ENCODE measurements around the gene CCDC188.

GRCh38 chr22:20178075-20178914, 27.4 kb upstream of the CCDC188 start:
- TF ChIP-seq, protein P1, sequence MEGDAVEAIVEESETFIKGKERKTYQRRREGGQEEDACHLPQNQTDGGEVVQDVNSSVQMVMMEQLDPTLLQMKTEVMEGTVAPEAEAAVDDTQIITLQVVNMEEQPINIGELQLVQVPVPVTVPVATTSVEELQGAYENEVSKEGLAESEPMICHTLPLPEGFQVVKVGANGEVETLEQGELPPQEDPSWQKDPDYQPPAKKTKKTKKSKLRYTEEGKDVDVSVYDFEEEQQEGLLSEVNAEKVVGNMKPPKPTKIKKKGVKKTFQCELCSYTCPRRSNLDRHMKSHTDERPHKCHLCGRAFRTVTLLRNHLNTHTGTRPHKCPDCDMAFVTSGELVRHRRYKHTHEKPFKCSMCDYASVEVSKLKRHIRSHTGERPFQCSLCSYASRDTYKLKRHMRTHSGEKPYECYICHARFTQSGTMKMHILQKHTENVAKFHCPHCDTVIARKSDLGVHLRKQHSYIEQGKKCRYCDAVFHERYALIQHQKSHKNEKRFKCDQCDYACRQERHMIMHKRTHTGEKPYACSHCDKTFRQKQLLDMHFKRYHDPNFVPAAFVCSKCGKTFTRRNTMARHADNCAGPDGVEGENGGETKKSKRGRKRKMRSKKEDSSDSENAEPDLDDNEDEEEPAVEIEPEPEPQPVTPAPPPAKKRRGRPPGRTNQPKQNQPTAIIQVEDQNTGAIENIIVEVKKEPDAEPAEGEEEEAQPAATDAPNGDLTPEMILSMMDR (conservative IDR thresholded peaks at IDR 0.05 in 1 of 2, IDR thresholded peaks at IDR 0.05 in 1 of 2; ENCODE audit: extremely low read depth in 1 of 2, insufficient read depth in 1 of 2, low read depth in 1 of 2, low read length in 2 of 2), result no peak
- no peak for TF ChIP-seq EZH2 (IDR thresholded peaks at IDR 0.05; ENCODE audit: borderline replicate concordance, low read length)

All from mammary epithelial cell (primary cell).